Hippocampal formation (tissue), 2 donors: ENCODE data around the gene TBX3.
A peak's percentile ranks its signal among the peaks of the same experiment; 100 is the strongest.

Experiments used
- DNase-seq, 2 donors: peaks; one replicate each; lab custom pipeline; 2025; lab: John Stamatoyannopoulos, UW

TBX3 gene

GRCh38 chr12:114668151-114668885 is 15.7 kb downstream of the TBX3 start:
- DNase-seq: peak; percentile 2 to 24

- no peak for DNase-seq
Observed at GRCh38 chr12:114667669-114668150, 16.3 kb downstream of the TBX3 start.

- DNase-seq: no peak
Observed at GRCh38 chr12:114666746-114667668, 17.0 kb downstream of the TBX3 start.

- DNase-seq: no peak
Observed at GRCh38 chr12:114665411-114666260, 18.3 kb downstream of the TBX3 start.

- DNase-seq: no peak
Observed at GRCh38 chr12:114664651-114665320, 19.2 kb downstream of the TBX3 start.

- peak; percentile 47 for DNase-seq
Observed at GRCh38 chr12:114662512-114663177, 21.3 kb downstream of the TBX3 start.

- DNase-seq: no peak
Observed at GRCh38 chr12:114661245-114661644, 22.7 kb downstream of the TBX3 start.

- no peak for DNase-seq
Observed at GRCh38 chr12:114659084-114659483, 24.9 kb downstream of the TBX3 start.

GRCh38 chr12:114658002-114658441 is 26.0 kb downstream of the TBX3 start:
- DNase-seq: no peak

GRCh38 chr12:114657597-114657920 is 26.4 kb downstream of the TBX3 start:
- no peak for DNase-seq

GRCh38 chr12:114656906-114657596 is 26.9 kb downstream of the TBX3 start:
- no peak for DNase-seq

- no peak for DNase-seq
Observed at GRCh38 chr12:114655934-114656749, 27.8 kb downstream of the TBX3 start.

GRCh38 chr12:114649585-114649984 is 34.4 kb downstream of the TBX3 start:
- DNase-seq: no peak

GRCh38 chr12:114648711-114649110 is 35.3 kb downstream of the TBX3 start:
- no peak for DNase-seq

GRCh38 chr12:114638790-114639435 is 45.1 kb downstream of the TBX3 start:
- DNase-seq: no peak

- no peak for DNase-seq
Observed at GRCh38 chr12:114636723-114637480, 47.1 kb downstream of the TBX3 start.

- DNase-seq: no peak
Observed at GRCh38 chr12:114631242-114631641, 52.7 kb downstream of the TBX3 start.

- no peak for DNase-seq
Observed at GRCh38 chr12:114628199-114628598, 55.8 kb downstream of the TBX3 start.
